Measurements from ENCODE around the gene LCN12. TPM values are rescaled to one million over a fixed set of nuclear protein-coding genes. Genes with fewer than 3 reads are reported as not detected.

LCN12 gene
- polyA plus RNA-seq, 6 donors from 2014 or later: not detected

- Mint-ChIP-seq H3K4me1 (peaks cover 8 to 10% (median 10%) of the 10 kb centered on the region in 3 donors), H3K36me3 (no peaks in the 10 kb centered on the region), H3K4me3 (peak within 1 kb of the TSS; percentile 73 to 91 (median 80)), H3K27me3 (no peaks in the 10 kb centered on the region), H3K27ac (peak within 1 kb of the TSS in 5 of 6 donors; percentile 49 to 96 (median 87)), H3K9me3 (no peaks in the 10 kb centered on the region)
- peak; percentile 81 to 84 for ATAC-seq (ENCODE audit: low read depth in 2 of 2)
- peak; percentile 96 for DNase-seq
Measured at GRCh38 chr9:136944519-136945332, 7.3 kb upstream of the LCN12 start, which contains the start of the genes C8G and FBXW5. C8G (plus strand) TSS chr9:136945243; CDS start chr9:136945321, 78 bp downstream. FBXW5 (minus strand) TSS chr9:136944738; CDS start chr9:136944083, 655 bp downstream.

- Mint-ChIP-seq H3K4me1 (peaks cover 10 to 19% (median 12%) of the 10 kb centered on the region in 3 donors), H3K27me3 (no peaks in the 10 kb centered on the region), H3K9me3 (no peaks in the 10 kb centered on the region), H3K27ac (no peak overlapping the region), H3K36me3 (no peaks in the 10 kb centered on the region), H3K4me3 (peak overlapping the region in 3 of 8 donors; percentile 53 to 74 (median 73))
- no peak for DNase-seq
- ATAC-seq (ENCODE audit: low read depth in 2 of 2): no peak
Measured at GRCh38 chr9:136945333-136946227, 6.5 kb upstream of the LCN12 start.

GRCh38 chr9:136946228-136947027 is 5.6 kb upstream of the LCN12 start:
- no peaks in the 10 kb centered on the region for H3K27me3 Mint-ChIP-seq
- peaks cover 10 to 20% (median 12%) of the 10 kb centered on the region in 3 donors for H3K4me1 Mint-ChIP-seq
- no peak for DNase-seq
- H3K9me3 Mint-ChIP-seq: no peaks in the 10 kb centered on the region
- H3K27ac Mint-ChIP-seq: no peak overlapping the region
- H3K4me3 Mint-ChIP-seq: peak overlapping the region in 2 of 8 donors; percentile 6 to 53
- ATAC-seq (ENCODE audit: low read depth in 2 of 2): no peak
- no peaks in the 10 kb centered on the region for H3K36me3 Mint-ChIP-seq

- H3K9me3 Mint-ChIP-seq: no peaks in the 10 kb centered on the region
- H3K4me1 Mint-ChIP-seq: peaks cover 8 to 20% (median 10%) of the 10 kb centered on the region in 3 donors
- ATAC-seq (ENCODE audit: low read depth in 2 of 2) (no peak), DNase-seq (no peak)
- peak overlapping the region in 2 of 8 donors; percentile 31 to 38 for H3K4me3 Mint-ChIP-seq
- H3K27ac Mint-ChIP-seq: no peak overlapping the region
- H3K27me3 Mint-ChIP-seq: no peaks in the 10 kb centered on the region
- H3K36me3 Mint-ChIP-seq: no peaks in the 10 kb centered on the region
Measured at GRCh38 chr9:136947028-136947891, 4.8 kb upstream of the LCN12 start.

- DNase-seq (no peak), ATAC-seq (ENCODE audit: low read depth in 2 of 2) (no peak)
- H3K27me3 Mint-ChIP-seq: no peaks in the 10 kb centered on the region
- H3K27ac Mint-ChIP-seq: peak overlapping the region in 2 of 6 donors; percentile 57 to 90
- peak overlapping the region; percentile 47 to 88 (median 80) for H3K4me3 Mint-ChIP-seq
- H3K4me1 Mint-ChIP-seq: peaks cover 8 to 20% (median 10%) of the 10 kb centered on the region in 3 donors
- H3K36me3 Mint-ChIP-seq: no peaks in the 10 kb centered on the region
- no peaks in the 10 kb centered on the region for H3K9me3 Mint-ChIP-seq
Measured at GRCh38 chr9:136947955-136948510, 4.0 kb upstream of the LCN12 start.

GRCh38 chr9:136949239-136949816 is 2.7 kb upstream of the LCN12 start:
- H3K9me3 Mint-ChIP-seq: no peaks in the 10 kb centered on the region

GRCh38 chr9:136949817-136950655 is 2.0 kb upstream of the LCN12 start:
- Mint-ChIP-seq H3K4me3 (peak overlapping the region; percentile 80 to 93 (median 87)), H3K36me3 (no peaks in the 10 kb centered on the region), H3K4me1 (peaks cover 2 to 14% (median 4%) of the 10 kb centered on the region in 3 donors), H3K27me3 (peaks cover 0 to 6% (median 0%) of the 10 kb centered on the region in 3 donors), H3K9me3 (no peaks in the 10 kb centered on the region), H3K27ac (peak overlapping the region in 5 of 6 donors; percentile 47 to 89 (median 82))
- ATAC-seq (ENCODE audit: low read depth in 2 of 2): peak; percentile 97 to 98
- peak; percentile 95 for DNase-seq

More at GRCh38 chr9:136949239-136949816, 2.7 kb upstream of the LCN12 start:
- DNase-seq: no peak
- peak overlapping the region in 4 of 6 donors; percentile 59 to 89 (median 83) for H3K27ac Mint-ChIP-seq
- H3K36me3 Mint-ChIP-seq: no peaks in the 10 kb centered on the region
- peak overlapping the region; percentile 75 to 93 (median 84) for H3K4me3 Mint-ChIP-seq
- ATAC-seq (ENCODE audit: low read depth in 2 of 2): no peak
- H3K27me3 Mint-ChIP-seq: no peaks in the 10 kb centered on the region
- peaks cover 6 to 20% (median 8%) of the 10 kb centered on the region in 3 donors for H3K4me1 Mint-ChIP-seq

GRCh38 chr9:136950656-136951276 is 1.3 kb upstream of the LCN12 start:
- H3K4me3 Mint-ChIP-seq: peak overlapping the region; percentile 80 to 92 (median 87)
- ATAC-seq (ENCODE audit: low read depth in 2 of 2) (no peak), DNase-seq (no peak)
- H3K4me1 Mint-ChIP-seq: peaks cover 2 to 14% (median 4%) of the 10 kb centered on the region in 3 donors
- peaks cover 0 to 11% (median 0%) of the 10 kb centered on the region in 3 donors for H3K27me3 Mint-ChIP-seq
- H3K9me3 Mint-ChIP-seq: no peaks in the 10 kb centered on the region
- H3K36me3 Mint-ChIP-seq: no peaks in the 10 kb centered on the region
- no peak overlapping the region for H3K27ac Mint-ChIP-seq

- H3K4me1 Mint-ChIP-seq: peaks cover 2 to 14% (median 12%) of the 10 kb centered on the region in 3 donors
- peaks cover 4 to 11% (median 10%) of the 10 kb centered on the region in 3 donors for H3K27me3 Mint-ChIP-seq
- no peak overlapping the region for H3K4me3 Mint-ChIP-seq
- peaks cover 0 to 7% (median 0%) of the 10 kb centered on the region in 7 donors for H3K9me3 Mint-ChIP-seq
- H3K36me3 Mint-ChIP-seq: peaks cover 0 to 9% of the 10 kb centered on the region in 2 donors
- no peak for ATAC-seq (ENCODE audit: low read depth in 2 of 2)
- no peak overlapping the region for H3K27ac Mint-ChIP-seq
- DNase-seq: no peak
Measured at GRCh38 chr9:136952321-136952850, 313 bp downstream of the LCN12 start.

All from naive B cell (primary cell).